GM12878 (cell line): ENCODE results near the gene RNASE3. TPM values are rescaled to one million over a fixed set of nuclear protein-coding genes. Genes with fewer than 3 reads are reported as not detected.

Experiments
- ATAC-seq: fragments of 200-7000 bp; cut with Tn5 transposase; 3 replicates; pipeline ENCODE4 v1.9.1; 2020; ENCODE audit warnings: mild to moderate bottlenecking, moderate library complexity
- BruUV-seq: library from RNA; stranded (reverse); fragments of 400-500 nt; replicated peaks from 2 replicates; lab custom pipeline; 2021; lab: Mats Ljungman, UMichigan
- CTCF ChIA-PET: fragments of 300-600 bp; sonication (Branson Sonifier 250); formaldehyde crosslinking; extraction: SDS; loops from one replicate; lab custom pipeline; 2021; ENCODE audit warnings: inconsistent platforms; lab: Yijun Ruan, JAX
- POLR2A ChIA-PET: fragments of 350-600 bp; formaldehyde crosslinking; extraction: SDS; loops from one replicate; lab custom pipeline; 2021; ENCODE audit warnings: inconsistent platforms; lab: Charles Lee
- RAD21 ChIA-PET: fragments of 300-600 bp; sonication (Branson Sonifier 250); formaldehyde crosslinking; loops from one replicate; lab custom pipeline; 2023; ENCODE audit warnings: antibody characterized with exemption; ENCODE audit not compliant: unreplicated experiment; lab: Charles Lee
- SMC1A ChIA-PET: fragments of 300-600 bp; sonication (Branson Sonifier 250); formaldehyde crosslinking; loops from one replicate; lab custom pipeline; 2023; ENCODE audit not compliant: unreplicated experiment, uncharacterized antibody; lab: Charles Lee
- DNase-seq: peaks from one replicate; pipeline ENCODE4 v3.0.0-alpha.2; 2011; ENCODE audit warnings: low read depth, low spot score
- FAIRE-seq: peaks from 3 replicates; lab custom pipeline; 2011; peaks lifted over from hg19 to GRCh38; lab: Jason Lieb, UNC
- H2AFZ ChIP-seq: 2 replicates; pipeline ENCODE4 v1.6.0; 2011; ENCODE audit warnings: low read depth, low read length, control low read depth; ENCODE audit not compliant: control insufficient read depth
- H3K27ac ChIP-seq: 2 replicates; pipeline ENCODE4 v1.5.1; 2011; ENCODE audit warnings: control low read depth; ENCODE audit not compliant: control insufficient read depth, insufficient read depth
- H3K27me3 ChIP-seq, 2 experiments: replicated peaks in 1 of 2; 2 replicates each; pipeline versions ENCODE4 v1.6.0 to v1.6.1; 2011; ENCODE audit warnings: low read length in 1 of 2; ENCODE audit not compliant: control insufficient read depth in 2 of 2, insufficient read depth in 2 of 2
- H3K36me3 ChIP-seq, 2 experiments: 2 replicates each; pipeline ENCODE4 v1.5.1; 2011; ENCODE audit warnings: low read length in 1 of 2; ENCODE audit not compliant: control insufficient read depth in 2 of 2, insufficient read depth in 2 of 2
- H3K4me1 ChIP-seq: 2 replicates; pipeline ENCODE4 v1.6.1; 2011; ENCODE audit warnings: mild to moderate bottlenecking, low read length, moderate library complexity, mixed read lengths; ENCODE audit not compliant: control insufficient read depth, insufficient read depth
- H3K4me2 ChIP-seq: 2 replicates; pipeline ENCODE4 v1.6.0; 2011; ENCODE audit warnings: control low read depth; ENCODE audit not compliant: control insufficient read depth, insufficient read depth
- H3K4me3 ChIP-seq: fragments of 200-600 bp; sonication (generic); 2 replicates; pipeline ENCODE4 v1.5.1; 2016
- H3K79me2 ChIP-seq: 2 replicates; pipeline ENCODE4 v1.6.0; 2011; ENCODE audit warnings: low read length; ENCODE audit not compliant: control insufficient read depth, insufficient read depth
- H3K9ac ChIP-seq: 2 replicates; pipeline ENCODE4 v1.8.0; 2011; ENCODE audit warnings: low read length, control low read depth, mixed read lengths; ENCODE audit not compliant: control insufficient read depth, insufficient read depth
- H3K9me3 ChIP-seq: replicated peaks from 3 replicates; pipeline ENCODE4 v1.5.1; 2011; ENCODE audit warnings: mild to moderate bottlenecking, low read length; ENCODE audit not compliant: control insufficient read depth, insufficient read depth
- H4K20me1 ChIP-seq: 2 replicates; pipeline ENCODE4 v1.6.0; 2011; ENCODE audit not compliant: control insufficient read depth, insufficient read depth
- CREM ChIP-seq: IDR thresholded peaks from 2 replicates; pipeline ENCODE4 v1.6.1; 2014; ENCODE audit warnings: antibody characterized with exemption, low read depth
- EGR1 ChIP-seq, 2 experiments: IDR thresholded peaks; 1 replicate in 1 of 2; 2 replicates in 1 of 2; pipeline ENCODE4 v1.6.1; 2011 to 2012; ENCODE audit warnings: low read depth in 2 of 2, low read length in 2 of 2, borderline replicate concordance in 1 of 2, mild to moderate bottlenecking in 1 of 2, moderate library complexity in 1 of 2
- EZH2 ChIP-seq: IDR thresholded peaks from 2 replicates; pipeline ENCODE4 v1.6.1; 2012; ENCODE audit warnings: low read depth, mild to moderate bottlenecking, control low read depth, inconsistent platforms, low read length, borderline replicate concordance; ENCODE audit not compliant: control insufficient read depth
- FOXM1 ChIP-seq: IDR thresholded peaks from 2 replicates; pipeline ENCODE4 v1.6.1; 2012; ENCODE audit warnings: low read depth, mild to moderate bottlenecking, inconsistent platforms, low read length, moderate library complexity
- HDAC2 ChIP-seq: fragments of 200-600 bp; sonication (generic); IDR thresholded peaks from 2 replicates; pipeline ENCODE4 v1.6.1; 2017
- HDAC6 ChIP-seq: fragments of 200-600 bp; sonication (generic); IDR thresholded peaks from one replicate; pipeline ENCODE4 v1.8.0; 2017; ENCODE audit warnings: antibody characterized with exemption; ENCODE audit not compliant: unreplicated experiment
- MEF2A ChIP-seq: IDR thresholded peaks from 2 replicates; pipeline ENCODE4 v1.6.1; 2011; ENCODE audit warnings: low read depth, mild to moderate bottlenecking, low read length, moderate library complexity; ENCODE audit not compliant: insufficient read depth
- NR2F1 ChIP-seq: fragments of 450-650 bp; conservative IDR thresholded peaks from 2 replicates; pipeline ENCODE4 v1.6.1; 2017; ENCODE audit warnings: mild to moderate bottlenecking
- PAX8 ChIP-seq: fragments of 450-650 bp; IDR thresholded peaks from 2 replicates; pipeline ENCODE4 v1.6.1; 2017; ENCODE audit warnings: mild to moderate bottlenecking, moderate library complexity
- PML ChIP-seq: IDR thresholded peaks from 2 replicates; pipeline ENCODE4 v1.6.1; 2012; ENCODE audit warnings: low read length, inconsistent platforms
- POLR2AphosphoS5 ChIP-seq: IDR thresholded peaks from 2 replicates; pipeline ENCODE4 v1.6.1; 2011; ENCODE audit warnings: mild to moderate bottlenecking, low read length, inconsistent platforms
- ZNF384 ChIP-seq: IDR thresholded peaks from 2 replicates; pipeline ENCODE4 v1.6.1; 2012; ENCODE audit warnings: low read depth, mild to moderate bottlenecking, low read length, improper control_type of control experiment, borderline replicate concordance
- ZSCAN29 ChIP-seq: fragments of 450-650 bp; IDR thresholded peaks from 2 replicates; pipeline ENCODE4 v1.6.1; 2017; ENCODE audit warnings: mild to moderate bottlenecking, moderate library complexity
- WGBS: methylation state at CpG from one replicate; pipeline ENCODE4 v1.1.6; 2016; ENCODE audit warnings: low lambda C conversion rate; ENCODE audit not compliant: insufficient replicate concordance, insufficient coverage; ENCODE audit errors: missing lambda C conversion rate; 5-methylcytosine and 5-hydroxymethylcytosine counted together
- in situ Hi-C: fragments of 300-500 bp; cut with MboI; formaldehyde crosslinking; loops from 9 replicates; pipeline ENCODE4 v1.14.3; 2018; ENCODE audit warnings: mixed read lengths
- intact Hi-C: fragments of 100-400 bp; cut with micrococcal nuclease; formaldehyde crosslinking; loops from one replicate; pipeline ENCODE4 v1.14.2; 2022; ENCODE audit not compliant: unreplicated experiment
- polyA plus RNA-seq, 11 experiments: library from polyadenylated mRNA; depleted of rRNA in 4 of 11; unstranded in 6 of 11; stranded (reverse) in 5 of 11; fragments of >200 nt; fragmentation: Nextera tagmentation in 4 of 11; fragmentation: Illumina TruSeq in 1 of 11; extraction: Ambion mirVana in 4 of 11; extraction: Trizol in 1 of 11; gene quantifications; 1 replicate in 1 of 11; 2 replicates in 10 of 11; pipeline versions ENCODE4 v1.2.1 to v1.2.3, GENCODE V29; 2011 to 2016; ENCODE audit warnings: inconsistent platforms in 2 of 11, missing spikeins in 2 of 11, low read depth in 1 of 11
- total RNA-seq, 4 experiments: library from RNA; depleted of rRNA in 3 of 4; stranded (reverse); fragments of >200 nt in 3 of 4; fragmentation: Illumina TruSeq in 1 of 4; extraction: Trizol in 1 of 4; gene quantifications; 2 replicates each; pipeline versions ENCODE4 v1.2.1 to v1.2.3, GENCODE V29; 2013 to 2021
- TF ChIP-seq, protein P1 (sequence below): fragments of 450-650 bp; IDR thresholded peaks from 2 replicates; pipeline ENCODE4 v1.6.1; 2016; ENCODE audit warnings: mild to moderate bottlenecking, moderate library complexity, borderline replicate concordance
- TF ChIP-seq, protein P2 (sequence below): fragments of 150-350 bp; IDR thresholded peaks from 2 replicates; pipeline ENCODE4 v1.6.1; 2016; ENCODE audit warnings: low read depth, low read length
- TF ChIP-seq, protein P3 (sequence below): fragments of 450-650 bp; IDR thresholded peaks from 2 replicates; pipeline ENCODE4 v1.6.1; 2016; ENCODE audit warnings: mild to moderate bottlenecking

Gene RNASE3
- total and polyA plus RNA-seq, 10 of the 15 experiments (the other 5 are each of a cell fraction or from before 2014, with no cell fraction given): not detected

DNA sequence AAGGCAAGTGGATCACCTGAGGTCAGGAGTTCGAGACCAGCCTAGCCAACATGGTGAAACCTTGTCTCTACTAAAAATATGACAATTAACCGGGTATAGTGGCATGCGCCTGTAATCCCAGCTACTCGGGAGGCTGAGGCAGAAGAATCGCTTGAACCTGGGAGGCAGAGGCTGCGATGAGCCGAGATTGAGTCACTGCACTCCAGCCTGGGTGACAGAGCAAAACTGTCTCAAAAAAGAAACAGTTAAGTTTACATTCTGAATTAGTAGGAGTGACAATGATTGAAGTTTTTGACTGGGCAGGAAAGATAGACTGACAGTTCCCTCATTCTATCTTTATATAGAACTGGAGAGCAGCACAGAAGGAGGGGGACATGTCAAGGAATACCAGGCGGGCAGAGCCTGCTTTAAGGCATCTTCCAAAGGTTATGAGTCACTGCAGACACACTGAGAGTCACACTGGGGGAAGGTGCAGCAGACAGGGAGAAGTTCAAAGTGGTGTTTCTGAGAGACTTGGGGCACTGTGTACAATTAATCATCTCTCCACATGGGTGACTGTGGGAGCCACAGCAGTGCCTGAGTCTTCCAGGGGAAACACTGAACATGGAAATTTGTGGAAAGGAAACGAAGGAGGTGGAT, 42.8 kb upstream of the RNASE3 start:
- WGBS: 30% methylated on average over 9 of the region's 9 CpGs
- DNase-seq (no peak), ATAC-seq (no peak), FAIRE-seq (no peak)
- RAD21 ChIA-PET: interaction anchor here (0.7 to 1.6 kb wide), 2 partner anchors 18 to 91 kb away, joined by 3 to 5 read pairs; no protein-coding TSS in a partner anchor
- SMC1A ChIA-PET: interaction anchor here (1.0 to 1.6 kb wide), 5 partner anchors 9 to 150 kb away, joined by 3 to 5 read pairs (median 3); no protein-coding TSS in a partner anchor
- no peaks in the 10 kb centered on the region for H3K79me2 ChIP-seq
- no peak overlapping the region for H3K27ac ChIP-seq
- H3K27me3 ChIP-seq: peaks cover 0 to 1% of the 10 kb centered on the region in 2 experiments; a peak in 1 of 4 replicates
- POLR2A ChIA-PET: no interaction called here
- no peaks in the 10 kb centered on the region for H3K4me1 ChIP-seq
- H3K9ac ChIP-seq: no peak overlapping the region
- intact Hi-C loops: no loop called here
- H3K4me3 ChIP-seq: no peak overlapping the region
- BruUV-seq: no TSS peak
- H3K4me2 ChIP-seq: no peak overlapping the region
- H4K20me1 ChIP-seq: no peaks in the 10 kb centered on the region
- CTCF ChIA-PET: interaction anchor here (1.0 to 2.5 kb wide), 8 partner anchors 9 to 157 kb away, joined by 3 to 11 read pairs (median 4); no protein-coding TSS in a partner anchor
- H2AFZ ChIP-seq: no peak overlapping the region
- in situ Hi-C loops: no loop called here
- no peaks in the 10 kb centered on the region for H3K36me3 ChIP-seq
- H3K9me3 ChIP-seq: no peaks in the 10 kb centered on the region
- TF ChIP-seq, protein P1, sequence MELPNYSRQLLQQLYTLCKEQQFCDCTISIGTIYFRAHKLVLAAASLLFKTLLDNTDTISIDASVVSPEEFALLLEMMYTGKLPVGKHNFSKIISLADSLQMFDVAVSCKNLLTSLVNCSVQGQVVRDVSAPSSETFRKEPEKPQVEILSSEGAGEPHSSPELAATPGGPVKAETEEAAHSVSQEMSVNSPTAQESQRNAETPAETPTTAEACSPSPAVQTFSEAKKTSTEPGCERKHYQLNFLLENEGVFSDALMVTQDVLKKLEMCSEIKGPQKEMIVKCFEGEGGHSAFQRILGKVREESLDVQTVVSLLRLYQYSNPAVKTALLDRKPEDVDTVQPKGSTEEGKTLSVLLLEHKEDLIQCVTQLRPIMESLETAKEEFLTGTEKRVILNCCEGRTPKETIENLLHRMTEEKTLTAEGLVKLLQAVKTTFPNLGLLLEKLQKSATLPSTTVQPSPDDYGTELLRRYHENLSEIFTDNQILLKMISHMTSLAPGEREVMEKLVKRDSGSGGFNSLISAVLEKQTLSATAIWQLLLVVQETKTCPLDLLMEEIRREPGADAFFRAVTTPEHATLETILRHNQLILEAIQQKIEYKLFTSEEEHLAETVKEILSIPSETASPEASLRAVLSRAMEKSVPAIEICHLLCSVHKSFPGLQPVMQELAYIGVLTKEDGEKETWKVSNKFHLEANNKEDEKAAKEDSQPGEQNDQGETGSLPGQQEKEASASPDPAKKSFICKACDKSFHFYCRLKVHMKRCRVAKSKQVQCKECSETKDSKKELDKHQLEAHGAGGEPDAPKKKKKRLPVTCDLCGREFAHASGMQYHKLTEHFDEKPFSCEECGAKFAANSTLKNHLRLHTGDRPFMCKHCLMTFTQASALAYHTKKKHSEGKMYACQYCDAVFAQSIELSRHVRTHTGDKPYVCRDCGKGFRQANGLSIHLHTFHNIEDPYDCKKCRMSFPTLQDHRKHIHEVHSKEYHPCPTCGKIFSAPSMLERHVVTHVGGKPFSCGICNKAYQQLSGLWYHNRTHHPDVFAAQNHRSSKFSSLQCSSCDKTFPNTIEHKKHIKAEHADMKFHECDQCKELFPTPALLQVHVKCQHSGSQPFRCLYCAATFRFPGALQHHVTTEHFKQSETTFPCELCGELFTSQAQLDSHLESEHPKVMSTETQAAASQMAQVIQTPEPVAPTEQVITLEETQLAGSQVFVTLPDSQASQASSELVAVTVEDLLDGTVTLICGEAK: no peak
- TF ChIP-seq NR2F1 (no peak), HDAC6 (no peak), POLR2AphosphoS5 (no peak), CREM (no peak), PAX8 (no peak), HDAC2 (no peak), PML (no peak), MEF2A (no peak), ZSCAN29 (no peak), EGR1 (IDR thresholded peaks at IDR 0.05; ENCODE audit: borderline replicate concordance in 1 of 2, low read depth in 2 of 2, low read length in 2 of 2) (no peak), ZNF384 (no peak), EZH2 (no peak), FOXM1 (no peak)
- TF ChIP-seq, protein P2, sequence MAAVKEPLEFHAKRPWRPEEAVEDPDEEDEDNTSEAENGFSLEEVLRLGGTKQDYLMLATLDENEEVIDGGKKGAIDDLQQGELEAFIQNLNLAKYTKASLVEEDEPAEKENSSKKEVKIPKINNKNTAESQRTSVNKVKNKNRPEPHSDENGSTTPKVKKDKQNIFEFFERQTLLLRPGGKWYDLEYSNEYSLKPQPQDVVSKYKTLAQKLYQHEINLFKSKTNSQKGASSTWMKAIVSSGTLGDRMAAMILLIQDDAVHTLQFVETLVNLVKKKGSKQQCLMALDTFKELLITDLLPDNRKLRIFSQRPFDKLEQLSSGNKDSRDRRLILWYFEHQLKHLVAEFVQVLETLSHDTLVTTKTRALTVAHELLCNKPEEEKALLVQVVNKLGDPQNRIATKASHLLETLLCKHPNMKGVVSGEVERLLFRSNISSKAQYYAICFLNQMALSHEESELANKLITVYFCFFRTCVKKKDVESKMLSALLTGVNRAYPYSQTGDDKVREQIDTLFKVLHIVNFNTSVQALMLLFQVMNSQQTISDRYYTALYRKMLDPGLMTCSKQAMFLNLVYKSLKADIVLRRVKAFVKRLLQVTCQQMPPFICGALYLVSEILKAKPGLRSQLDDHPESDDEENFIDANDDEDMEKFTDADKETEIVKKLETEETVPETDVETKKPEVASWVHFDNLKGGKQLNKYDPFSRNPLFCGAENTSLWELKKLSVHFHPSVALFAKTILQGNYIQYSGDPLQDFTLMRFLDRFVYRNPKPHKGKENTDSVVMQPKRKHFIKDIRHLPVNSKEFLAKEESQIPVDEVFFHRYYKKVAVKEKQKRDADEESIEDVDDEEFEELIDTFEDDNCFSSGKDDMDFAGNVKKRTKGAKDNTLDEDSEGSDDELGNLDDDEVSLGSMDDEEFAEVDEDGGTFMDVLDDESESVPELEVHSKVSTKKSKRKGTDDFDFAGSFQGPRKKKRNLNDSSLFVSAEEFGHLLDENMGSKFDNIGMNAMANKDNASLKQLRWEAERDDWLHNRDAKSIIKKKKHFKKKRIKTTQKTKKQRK: no peak
- TF ChIP-seq, protein P3, sequence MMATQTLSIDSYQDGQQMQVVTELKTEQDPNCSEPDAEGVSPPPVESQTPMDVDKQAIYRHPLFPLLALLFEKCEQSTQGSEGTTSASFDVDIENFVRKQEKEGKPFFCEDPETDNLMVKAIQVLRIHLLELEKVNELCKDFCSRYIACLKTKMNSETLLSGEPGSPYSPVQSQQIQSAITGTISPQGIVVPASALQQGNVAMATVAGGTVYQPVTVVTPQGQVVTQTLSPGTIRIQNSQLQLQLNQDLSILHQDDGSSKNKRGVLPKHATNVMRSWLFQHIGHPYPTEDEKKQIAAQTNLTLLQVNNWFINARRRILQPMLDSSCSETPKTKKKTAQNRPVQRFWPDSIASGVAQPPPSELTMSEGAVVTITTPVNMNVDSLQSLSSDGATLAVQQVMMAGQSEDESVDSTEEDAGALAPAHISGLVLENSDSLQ: no peak
